ENCODE results near the gene SKIDA1. TPM values are rescaled to one million over a fixed set of nuclear protein-coding genes. Genes with fewer than 3 reads are reported as not detected.
A peak's percentile ranks its signal among the peaks of the same experiment; 100 is the strongest.

Gene SKIDA1
- total RNA-seq, 2 donors from 2014 or later: 6.4 to 12.0 TPM

DNA sequence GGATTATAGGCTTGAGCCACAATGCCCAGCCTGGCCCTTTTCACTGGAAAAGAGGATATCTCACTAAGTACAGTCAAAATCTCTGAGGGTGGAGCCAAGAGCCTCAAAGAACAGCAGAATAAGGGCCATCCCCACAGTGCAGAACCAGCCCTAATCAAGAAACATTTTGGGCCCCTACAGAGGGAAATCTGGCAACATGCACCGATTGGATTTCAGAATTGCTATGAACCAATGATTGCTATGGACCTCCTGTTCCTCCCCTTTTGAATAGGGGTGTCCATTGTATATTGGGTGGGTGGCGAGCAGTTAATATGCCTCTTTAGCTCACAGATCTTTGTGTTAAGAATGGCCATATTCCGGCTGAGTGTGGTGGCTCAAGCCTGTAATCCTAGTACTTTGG is 42.7 kb downstream of the SKIDA1 start:
- Histone ChIP-seq H3K27ac (ENCODE audit: low read depth, low read length) (no peak overlapping the region), H3K27me3 (ENCODE audit: control insufficient read depth, insufficient read depth, low read length, poor library complexity, severe bottlenecking) (no peaks in the 10 kb centered on the region), H3K4me3 (ENCODE audit: low read length) (no peak overlapping the region), H3K9ac (ENCODE audit: extremely low read depth, low read length, poor library complexity, severe bottlenecking) (no peak overlapping the region), H3K36me3 (ENCODE audit: control insufficient read depth, insufficient read depth, low read length) (peaks cover 7% of the 10 kb centered on the region), H3K4me1 (ENCODE audit: control insufficient read depth, insufficient read depth, low read length) (no peaks in the 10 kb centered on the region), H3K9me3 (ENCODE audit: control insufficient read depth, low read length) (peaks cover 8% of the 10 kb centered on the region)
- TF ChIP-seq, protein P1, sequence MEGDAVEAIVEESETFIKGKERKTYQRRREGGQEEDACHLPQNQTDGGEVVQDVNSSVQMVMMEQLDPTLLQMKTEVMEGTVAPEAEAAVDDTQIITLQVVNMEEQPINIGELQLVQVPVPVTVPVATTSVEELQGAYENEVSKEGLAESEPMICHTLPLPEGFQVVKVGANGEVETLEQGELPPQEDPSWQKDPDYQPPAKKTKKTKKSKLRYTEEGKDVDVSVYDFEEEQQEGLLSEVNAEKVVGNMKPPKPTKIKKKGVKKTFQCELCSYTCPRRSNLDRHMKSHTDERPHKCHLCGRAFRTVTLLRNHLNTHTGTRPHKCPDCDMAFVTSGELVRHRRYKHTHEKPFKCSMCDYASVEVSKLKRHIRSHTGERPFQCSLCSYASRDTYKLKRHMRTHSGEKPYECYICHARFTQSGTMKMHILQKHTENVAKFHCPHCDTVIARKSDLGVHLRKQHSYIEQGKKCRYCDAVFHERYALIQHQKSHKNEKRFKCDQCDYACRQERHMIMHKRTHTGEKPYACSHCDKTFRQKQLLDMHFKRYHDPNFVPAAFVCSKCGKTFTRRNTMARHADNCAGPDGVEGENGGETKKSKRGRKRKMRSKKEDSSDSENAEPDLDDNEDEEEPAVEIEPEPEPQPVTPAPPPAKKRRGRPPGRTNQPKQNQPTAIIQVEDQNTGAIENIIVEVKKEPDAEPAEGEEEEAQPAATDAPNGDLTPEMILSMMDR (conservative IDR thresholded peaks at IDR 0.05): no peak
- Mint-ChIP-seq H3K4me1 (peaks cover 8% of the 10 kb centered on the region), H3K36me3 (ENCODE audit: low read depth) (peaks cover 9% of the 10 kb centered on the region), H3K27me3 (ENCODE audit: insufficient read depth) (no peaks in the 10 kb centered on the region), H3K27ac (no peak overlapping the region), H3K4me3 (no peak overlapping the region), H3K9me3 (peaks cover 5% of the 10 kb centered on the region)
- WGBS, 2 experiments (ENCODE audit: insufficient coverage in 1 of 2, insufficient read length in 1 of 2): 95 to 100% methylated on average over 2 to 3 of the region's 3 CpGs
- peak; percentile 21 for DNase-seq

DNA sequence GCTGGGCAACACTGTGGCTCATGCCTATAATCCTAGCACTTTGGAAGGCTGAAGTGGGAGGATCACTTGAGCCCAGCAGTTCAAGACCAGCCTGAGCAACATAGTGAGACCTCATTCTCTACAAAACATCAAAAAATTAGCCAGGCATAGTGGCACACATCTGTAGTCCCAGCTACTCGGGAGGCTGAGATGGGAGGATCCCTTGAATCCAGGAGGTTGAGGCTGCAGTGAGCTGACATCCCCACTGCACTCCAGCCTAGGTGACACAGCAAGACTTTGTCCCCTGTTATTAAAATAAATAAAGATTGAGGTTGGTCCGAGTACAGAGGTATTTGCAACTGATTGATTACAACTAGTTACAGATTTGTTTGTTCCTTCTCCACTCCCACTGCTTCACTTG is 44.1 kb downstream of the SKIDA1 start:
- 100% methylated on average over 1 of the region's 2 CpGs for WGBS, 2 experiments (ENCODE audit: insufficient coverage in 1 of 2, insufficient read length in 1 of 2)

DNA sequence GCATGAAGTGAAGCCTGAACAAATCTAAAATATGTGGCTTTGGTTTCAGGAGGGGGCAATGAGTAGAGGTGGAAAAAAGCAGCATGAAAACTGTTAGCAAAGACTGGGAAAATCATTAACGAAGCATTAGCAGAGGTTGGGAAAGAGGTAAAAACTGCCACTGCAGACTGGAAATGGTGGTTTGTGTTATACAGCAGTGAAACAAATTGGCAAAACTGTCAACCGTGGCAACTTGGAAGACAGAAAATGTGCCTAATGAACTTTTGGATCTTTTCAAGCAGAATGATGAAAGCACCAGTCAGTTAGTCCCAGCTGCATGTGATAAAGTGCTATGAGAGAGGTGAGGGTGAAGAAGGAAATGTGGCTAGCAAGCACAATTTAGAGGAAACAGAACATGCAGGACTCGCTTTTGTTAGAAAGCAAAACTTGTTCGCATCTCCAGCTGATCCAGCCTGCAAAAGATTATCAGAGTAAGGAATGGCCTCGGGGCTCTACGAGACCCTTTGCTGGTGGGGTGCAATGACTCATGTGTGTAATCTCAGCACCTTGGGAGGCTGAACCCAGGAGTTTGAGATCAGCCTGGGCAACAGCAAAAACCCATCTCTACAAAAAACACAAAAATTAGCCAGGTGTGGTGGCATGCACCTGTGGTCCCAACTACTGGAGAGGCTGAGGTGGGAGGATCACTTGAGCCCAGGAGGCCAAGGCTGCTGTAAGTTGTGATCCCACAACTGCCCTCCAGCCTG is 45.7 kb downstream of the SKIDA1 start:
- Histone ChIP-seq H3K9me3 (ENCODE audit: control insufficient read depth, low read length) (peaks cover 8% of the 10 kb centered on the region), H3K9ac (ENCODE audit: extremely low read depth, low read length, poor library complexity, severe bottlenecking) (no peak overlapping the region), H3K36me3 (ENCODE audit: control insufficient read depth, insufficient read depth, low read length) (no peaks in the 10 kb centered on the region), H3K4me1 (ENCODE audit: control insufficient read depth, insufficient read depth, low read length) (no peaks in the 10 kb centered on the region), H3K27me3 (ENCODE audit: control insufficient read depth, insufficient read depth, low read length, poor library complexity, severe bottlenecking) (no peaks in the 10 kb centered on the region), H3K27ac (ENCODE audit: low read depth, low read length) (no peak overlapping the region), H3K4me3 (ENCODE audit: low read length) (no peak overlapping the region)
- Mint-ChIP-seq H3K27me3 (ENCODE audit: insufficient read depth) (no peaks in the 10 kb centered on the region), H3K36me3 (ENCODE audit: low read depth) (peaks cover 2% of the 10 kb centered on the region), H3K9me3 (peaks cover 5% of the 10 kb centered on the region), H3K4me1 (peaks cover 8% of the 10 kb centered on the region), H3K27ac (no peak overlapping the region), H3K4me3 (no peak overlapping the region)
- 87 to 97% methylated on average over 3 to 6 of the region's 6 CpGs for WGBS, 2 experiments (ENCODE audit: insufficient coverage in 1 of 2, insufficient read length in 1 of 2)
- DNase-seq: no peak
- TF ChIP-seq, protein P1 (conservative IDR thresholded peaks at IDR 0.05): no peak

More for the DNA sequence above, 44.1 kb downstream of the SKIDA1 start:
- Histone ChIP-seq H3K4me3 (ENCODE audit: low read length) (no peak overlapping the region), H3K27ac (ENCODE audit: low read depth, low read length) (no peak overlapping the region), H3K36me3 (ENCODE audit: control insufficient read depth, insufficient read depth, low read length) (no peaks in the 10 kb centered on the region), H3K4me1 (ENCODE audit: control insufficient read depth, insufficient read depth, low read length) (no peaks in the 10 kb centered on the region), H3K27me3 (ENCODE audit: control insufficient read depth, insufficient read depth, low read length, poor library complexity, severe bottlenecking) (no peaks in the 10 kb centered on the region), H3K9ac (ENCODE audit: extremely low read depth, low read length, poor library complexity, severe bottlenecking) (no peak overlapping the region), H3K9me3 (ENCODE audit: control insufficient read depth, low read length) (peaks cover 8% of the 10 kb centered on the region)
- no peak overlapping the region for H3K27ac Mint-ChIP-seq
- H3K36me3 Mint-ChIP-seq (ENCODE audit: low read depth): peaks cover 2% of the 10 kb centered on the region
- peaks cover 8% of the 10 kb centered on the region for H3K4me1 Mint-ChIP-seq
- no peak overlapping the region for H3K4me3 Mint-ChIP-seq
- peaks cover 5% of the 10 kb centered on the region for H3K9me3 Mint-ChIP-seq
- DNase-seq: no peak
- no peaks in the 10 kb centered on the region for H3K27me3 Mint-ChIP-seq (ENCODE audit: insufficient read depth)
- TF ChIP-seq, protein P1 (conservative IDR thresholded peaks at IDR 0.05): no peak
